Colonic mucosa (tissue), 4 donors: ENCODE measurements around the gene TMED8. TPM values are rescaled to one million over a fixed set of nuclear protein-coding genes. Genes with fewer than 3 reads are reported as not detected.
A peak's percentile ranks its signal among the peaks of the same experiment; 100 is the strongest.

Experiments
- DNase-seq: peaks from one replicate; pipeline ENCODE4 v3.0.0-alpha.2; 2020
- H3K27ac ChIP-seq: fragments of 200-600 bp; one replicate; pipeline ENCODE4 v1.8.0; 2021
- H3K27me3 ChIP-seq: fragments of 200-600 bp; one replicate; pipeline ENCODE4 v1.8.0; 2021
- H3K36me3 ChIP-seq: fragments of 200-600 bp; one replicate; pipeline ENCODE4 v1.8.0; 2021
- H3K4me1 ChIP-seq: fragments of 200-600 bp; one replicate; pipeline ENCODE4 v1.8.0; 2021; ENCODE audit warnings: mild to moderate bottlenecking
- H3K4me3 ChIP-seq: fragments of 200-600 bp; one replicate; pipeline ENCODE4 v1.8.0; 2021
- H3K9ac ChIP-seq, 2 donors: one replicate each; pipeline ENCODE4 v1.7.0; 2013; ENCODE audit warnings: control low read depth in 2 of 2, low read depth in 2 of 2, low read length in 2 of 2
- H3K9me3 ChIP-seq: fragments of 200-600 bp; one replicate; pipeline ENCODE4 v1.8.0; 2021
- CTCF ChIP-seq: fragments of 200-600 bp; IDR thresholded peaks from one replicate; pipeline ENCODE4 v1.8.0; 2022; ENCODE audit warnings: antibody characterized with exemption, mild to moderate bottlenecking
- intact Hi-C: fragments of 100-400 bp; cut with DNase I; formaldehyde crosslinking; loops from one replicate; pipeline ENCODE4 v1.14.1; 2022
- total RNA-seq, 2 donors: library from RNA; stranded (reverse); fragmentation: NEBNext Ultra II Directional in 1 of 2; extraction: Animal tissue kit (Norgen Biotek cat#: 25700) in 1 of 2; gene quantifications; one replicate each; pipeline ENCODE4 v1.2.1, GENCODE V29; 2021
- donor health status: healthy.
- donor health status: DM: no; HTN: no; CAD: no.
- donor health status: DM: no; HTN: no; CAD: no.

TMED8 gene
- total RNA-seq, 2 donors from 2014 or later = 8.6 to 9.4 TPM

- H3K9ac ChIP-seq = peak overlapping the region; percentile 82 to 87
- no peaks in the 10 kb centered on the region for H3K9me3 ChIP-seq
- H3K27ac ChIP-seq = peak overlapping the region; percentile 83
- TF ChIP-seq CTCF = no peak
- H3K4me1 ChIP-seq = peaks cover 12% of the 10 kb centered on the region
- intact Hi-C loops = no loop called here
- DNase-seq = peak; percentile 34
- no peaks in the 10 kb centered on the region for H3K27me3 ChIP-seq
- no peaks in the 10 kb centered on the region for H3K36me3 ChIP-seq
- peak overlapping the region; percentile 97 for H3K4me3 ChIP-seq
These were observed 722 bp downstream of the TMED8 start for GRCh38 chr14:77375973-77376770.

GRCh38 chr14:77375164-77375950 lies 1.5 kb downstream of the TMED8 start:
- Histone ChIP-seq H3K36me3 (no peaks in the 10 kb centered on the region), H3K4me3 (no peak overlapping the region), H3K9me3 (no peaks in the 10 kb centered on the region), H3K27ac (no peak overlapping the region), H3K4me1 (peaks cover 12% of the 10 kb centered on the region), H3K27me3 (no peaks in the 10 kb centered on the region), H3K9ac (no peak overlapping the region)
- intact Hi-C loops = no loop called here
- no peak for TF ChIP-seq CTCF
- DNase-seq = no peak

GRCh38 chr14:77372304-77372841 lies 4.5 kb downstream of the TMED8 start:
- Histone ChIP-seq H3K9ac (no peak overlapping the region), H3K4me3 (no peak overlapping the region), H3K4me1 (peaks cover 7% of the 10 kb centered on the region), H3K27me3 (no peaks in the 10 kb centered on the region), H3K9me3 (no peaks in the 10 kb centered on the region), H3K27ac (no peak overlapping the region), H3K36me3 (no peaks in the 10 kb centered on the region)
- no peak for DNase-seq
- no peak for TF ChIP-seq CTCF
- intact Hi-C loops = no loop called here

GRCh38 chr14:77369285-77369684 lies 7.6 kb downstream of the TMED8 start:
- no peak for TF ChIP-seq CTCF
- Histone ChIP-seq H3K4me3 (no peak overlapping the region), H3K36me3 (no peaks in the 10 kb centered on the region), H3K9ac (no peak overlapping the region), H3K4me1 (no peaks in the 10 kb centered on the region), H3K27me3 (no peaks in the 10 kb centered on the region), H3K9me3 (no peaks in the 10 kb centered on the region), H3K27ac (no peak overlapping the region)
- no peak for DNase-seq
- intact Hi-C loops = no loop called here

- Histone ChIP-seq H3K4me1 (no peaks in the 10 kb centered on the region), H3K27me3 (no peaks in the 10 kb centered on the region), H3K4me3 (no peak overlapping the region), H3K27ac (no peak overlapping the region), H3K9ac (no peak overlapping the region), H3K9me3 (no peaks in the 10 kb centered on the region), H3K36me3 (no peaks in the 10 kb centered on the region)
- intact Hi-C loops = no loop called here
- no peak for TF ChIP-seq CTCF
- no peak for DNase-seq
These were observed 12.7 kb downstream of the TMED8 start for GRCh38 chr14:77364146-77364545.
